GM12878 (cell line): ENCODE measurements around the gene RETREG2. TPM values are rescaled to one million over a fixed set of nuclear protein-coding genes. Genes with fewer than 3 reads are reported as not detected.
A peak's percentile ranks its signal among the peaks of the same experiment; 100 is the strongest.

Source experiments
- BACH1 ChIP-seq: fragments of 450-650 bp; IDR thresholded peaks from 2 replicates; pipeline ENCODE4 v1.6.1; 2017; ENCODE audit warnings: mild to moderate bottlenecking, borderline replicate concordance
- BCL3 ChIP-seq: IDR thresholded peaks from 2 replicates; pipeline ENCODE4 v1.6.1; 2011; ENCODE audit warnings: borderline replicate concordance, low read depth, mild to moderate bottlenecking, moderate library complexity, low read length; ENCODE audit not compliant: insufficient read depth, poor library complexity, severe bottlenecking
- BHLHE40 ChIP-seq, 2 experiments: fragments of 450-650 bp in 1 of 2; IDR thresholded peaks; 2 replicates each; pipeline ENCODE4 v1.6.1; 2011 to 2017; ENCODE audit warnings: low read depth in 2 of 2, borderline replicate concordance in 1 of 2, improper control_type of control experiment in 1 of 2, low read length in 1 of 2, mild to moderate bottlenecking in 1 of 2
- CBFB ChIP-seq: IDR thresholded peaks from 2 replicates; pipeline ENCODE4 v1.6.1; 2016; ENCODE audit warnings: antibody characterized with exemption, low read depth
- CUX1 ChIP-seq: IDR thresholded peaks from 2 replicates; pipeline ENCODE4 v1.6.1; 2012; ENCODE audit warnings: improper control_type of control experiment, low read depth, low read length; ENCODE audit not compliant: insufficient replicate concordance
- EED ChIP-seq: sonication (generic); IDR thresholded peaks from 2 replicates; pipeline ENCODE4 v1.6.1; 2016; ENCODE audit warnings: antibody characterized with exemption, low read depth
- FOXK2 ChIP-seq: fragments of 450-650 bp; IDR thresholded peaks from 2 replicates; pipeline ENCODE4 v1.6.1; 2017; ENCODE audit warnings: mild to moderate bottlenecking, moderate library complexity
- GABPA ChIP-seq: IDR thresholded peaks from 2 replicates; pipeline ENCODE4 v1.6.1; 2014; ENCODE audit warnings: antibody characterized with exemption, low read depth, mild to moderate bottlenecking, inconsistent platforms
- JUNB ChIP-seq: IDR thresholded peaks from 2 replicates; pipeline ENCODE4 v1.6.1; 2016; ENCODE audit warnings: antibody characterized with exemption, mild to moderate bottlenecking
- KAT2A ChIP-seq: conservative IDR thresholded peaks from 2 replicates; pipeline ENCODE4 v1.6.1; 2011; ENCODE audit warnings: low read depth, low read length; ENCODE audit not compliant: control insufficient read depth
- MTA3 ChIP-seq: IDR thresholded peaks from 2 replicates; pipeline ENCODE4 v1.6.1; 2012; ENCODE audit warnings: low read length, inconsistent platforms, borderline replicate concordance
- PML ChIP-seq: IDR thresholded peaks from 2 replicates; pipeline ENCODE4 v1.6.1; 2012; ENCODE audit warnings: low read length, inconsistent platforms
- POU2F2 ChIP-seq: IDR thresholded peaks from 3 replicates; pipeline ENCODE4 v1.6.1; 2011; ENCODE audit warnings: low read depth, mild to moderate bottlenecking, low read length, borderline replicate concordance
- RCOR1 ChIP-seq: conservative IDR thresholded peaks from 2 replicates; pipeline ENCODE4 v1.6.1; 2012; ENCODE audit warnings: low read depth, low read length, improper control_type of control experiment
- RELA ChIP-seq: fragments of 450-650 bp; IDR thresholded peaks from 2 replicates; pipeline ENCODE4 v1.8.0; 2014; ENCODE audit warnings: borderline replicate concordance; ENCODE audit not compliant: partially characterized antibody
- REST ChIP-seq: IDR thresholded peaks from 2 replicates; pipeline ENCODE4 v1.6.1; 2012; ENCODE audit warnings: mild to moderate bottlenecking, low read depth, low read length
- SMAD5 ChIP-seq: IDR thresholded peaks from 2 replicates; pipeline ENCODE4 v1.6.1; 2016; ENCODE audit warnings: antibody characterized with exemption, low read depth
- SP1 ChIP-seq: IDR thresholded peaks from one replicate; pipeline ENCODE4 v1.6.1; 2011; ENCODE audit warnings: low read depth, low read length
- SPI1 ChIP-seq: IDR thresholded peaks from 2 replicates; pipeline ENCODE4 v1.6.1; 2011; ENCODE audit warnings: low read depth, mild to moderate bottlenecking, low read length, moderate library complexity, borderline replicate concordance; ENCODE audit not compliant: insufficient read depth
- ZNF217 ChIP-seq: fragments of 450-650 bp; IDR thresholded peaks from 2 replicates; pipeline ENCODE4 v1.6.1; 2017; ENCODE audit warnings: antibody characterized with exemption, mild to moderate bottlenecking
- polyA plus RNA-seq, 11 experiments: library from polyadenylated mRNA; depleted of rRNA in 4 of 11; unstranded in 6 of 11; stranded (reverse) in 5 of 11; fragments of >200 nt; fragmentation: Nextera tagmentation in 4 of 11; fragmentation: Illumina TruSeq in 1 of 11; extraction: Ambion mirVana in 4 of 11; extraction: Trizol in 1 of 11; gene quantifications; 1 replicate in 1 of 11; 2 replicates in 10 of 11; pipeline versions ENCODE4 v1.2.1 to v1.2.3, GENCODE V29; 2011 to 2016; ENCODE audit warnings: inconsistent platforms in 2 of 11, missing spikeins in 2 of 11, low read depth in 1 of 11
- total RNA-seq, 4 experiments: library from RNA; depleted of rRNA in 3 of 4; stranded (reverse); fragments of >200 nt in 3 of 4; fragmentation: Illumina TruSeq in 1 of 4; extraction: Trizol in 1 of 4; gene quantifications; 2 replicates each; pipeline versions ENCODE4 v1.2.1 to v1.2.3, GENCODE V29; 2013 to 2021

RETREG2 gene
- total and polyA plus RNA-seq, 10 of the 15 experiments (the other 5 are each of a cell fraction or from before 2014, with no cell fraction given): 10.1 to 72.0 (median 28.3) TPM

GRCh38 chr2:219229305-219230058 is 51.4 kb downstream of the RETREG2 start, which contains the start of the genes ANKZF1 and ATG9A (continued):
- TF ChIP-seq CUX1: no peak
- peak; percentile 78 for TF ChIP-seq FOXK2
- TF ChIP-seq MTA3: no peak
- no peak for TF ChIP-seq SPI1
- no peak for TF ChIP-seq ZNF217
- TF ChIP-seq BCL3: no peak
- peak; percentile 42; the same call in 1 of the 2 replicates for TF ChIP-seq SMAD5
- no peak for TF ChIP-seq RCOR1
- no peak for TF ChIP-seq KAT2A
- no peak for TF ChIP-seq GABPA
- peak in 1 of 2 experiments; percentile 57; a peak in 1 of 4 replicates for TF ChIP-seq BHLHE40 (IDR thresholded peaks at IDR 0.05; ENCODE audit: borderline replicate concordance in 1 of 2, low read depth in 2 of 2, low read length in 1 of 2)
- no peak for TF ChIP-seq POU2F2
- TF ChIP-seq PML: peak; percentile 71; the same call in 1 of the 2 replicates
- no peak; the same call in 1 of the 2 replicates for TF ChIP-seq BACH1
- TF ChIP-seq REST: no peak
- TF ChIP-seq EED: no peak
- TF ChIP-seq JUNB: no peak
- peak; percentile 61 for TF ChIP-seq RELA
- no peak for TF ChIP-seq CBFB
- peak; percentile 99 for TF ChIP-seq SP1
